ENCODE measurements around the gene TMEM167B. TPM values are rescaled to one million over a fixed set of nuclear protein-coding genes. Genes with fewer than 3 reads are reported as not detected.

TMEM167B gene
- total RNA-seq, 5 donors from 2014 or later (not counting 1 experiment from before 2014, with no cell fraction given) = 33.2 to 55.1 (median 37.1) TPM

- no peak for ATAC-seq (replicated peaks in 1 of 4)
- no peak for DNase-seq
- Mint-ChIP-seq H3K4me1 (peaks cover 5 to 13% (median 12%) of the 10 kb centered on the region in 3 donors), H3K27me3 (no peaks in the 10 kb centered on the region), H3K9me3 (no peaks in the 10 kb centered on the region), H3K4me3 (no peak overlapping the region), H3K36me3 (peaks cover 7% of the 10 kb centered on the region), H3K27ac (no peak overlapping the region)
- peaks cover 0 to 3% of the 10 kb centered on the region in 2 experiments for H3K4me1 ChIP-seq (ENCODE audit: control insufficient read depth in 1 of 2, extremely low read depth in 1 of 2, insufficient read depth in 2 of 2, low read length in 2 of 2)
- no peaks in the 10 kb centered on the region for H3K27me3 ChIP-seq (replicated peaks in 1 of 2; ENCODE audit: control insufficient read depth in 2 of 2, extremely low read depth in 1 of 2, insufficient read depth in 2 of 2, low read length in 1 of 2)
- no peak overlapping the region for H3K27ac ChIP-seq (ENCODE audit: low read length)
- H3K9me3 ChIP-seq = no peaks in the 10 kb centered on the region
- ChIA-PET CTCF (no interaction called here), POLR2A (no interaction called here)
- no peak overlapping the region for H3K4me3 ChIP-seq (ENCODE audit: control insufficient read depth in 1 of 2, extremely low read depth in 1 of 2, low read length in 1 of 2)
- no peaks in the 10 kb centered on the region for H3K36me3 ChIP-seq (ENCODE audit: control insufficient read depth in 2 of 2, extremely low read depth in 1 of 2, insufficient read depth in 1 of 2, low read length in 1 of 2)
Observed at GRCh38 chr1:109131800-109132199, 41.2 kb downstream of the TMEM167B start.

- Histone ChIP-seq H3K9me3 (no peaks in the 10 kb centered on the region), H3K36me3 (ENCODE audit: control insufficient read depth in 2 of 2, extremely low read depth in 1 of 2, insufficient read depth in 1 of 2, low read length in 1 of 2) (no peaks in the 10 kb centered on the region), H3K27me3 (replicated peaks in 1 of 2; ENCODE audit: control insufficient read depth in 2 of 2, extremely low read depth in 1 of 2, insufficient read depth in 2 of 2, low read length in 1 of 2) (no peaks in the 10 kb centered on the region), H3K4me1 (ENCODE audit: control insufficient read depth in 1 of 2, extremely low read depth in 1 of 2, insufficient read depth in 2 of 2, low read length in 2 of 2) (peaks cover 0 to 3% of the 10 kb centered on the region in 2 experiments), H3K27ac (ENCODE audit: low read length) (no peak overlapping the region), H3K4me3 (ENCODE audit: control insufficient read depth in 1 of 2, extremely low read depth in 1 of 2, low read length in 1 of 2) (no peak overlapping the region)
- CTCF ChIA-PET = interaction anchor here in 1 of 2 donors (0.7 kb wide), 1 partner anchor 75 kb away, joined by 3 read pairs; no protein-coding TSS in a partner anchor
- H3K36me3 Mint-ChIP-seq = peaks cover 7% of the 10 kb centered on the region
- no peak for DNase-seq
- no peaks in the 10 kb centered on the region for H3K27me3 Mint-ChIP-seq
- WGBS (ENCODE audit: insufficient coverage) = no CpG with 5 or more reads among the region's 4 CpGs
- no peak overlapping the region for H3K27ac Mint-ChIP-seq
- no peak overlapping the region for H3K4me3 Mint-ChIP-seq
- no peaks in the 10 kb centered on the region for H3K9me3 Mint-ChIP-seq
- H3K4me1 Mint-ChIP-seq = peaks cover 5 to 13% (median 12%) of the 10 kb centered on the region in 3 donors
- ATAC-seq (replicated peaks in 1 of 4) = no peak
- POLR2A ChIA-PET = no interaction called here
Observed at GRCh38 chr1:109133002-109133706, 42.6 kb downstream of the TMEM167B start.

- H3K27ac ChIP-seq (ENCODE audit: low read length) = no peak overlapping the region
- H3K4me1 Mint-ChIP-seq = peaks cover 5 to 13% (median 12%) of the 10 kb centered on the region in 3 donors
- no peaks in the 10 kb centered on the region for H3K27me3 ChIP-seq (replicated peaks in 1 of 2; ENCODE audit: control insufficient read depth in 2 of 2, extremely low read depth in 1 of 2, insufficient read depth in 2 of 2, low read length in 1 of 2)
- no peak overlapping the region for H3K4me3 ChIP-seq (ENCODE audit: control insufficient read depth in 1 of 2, extremely low read depth in 1 of 2, low read length in 1 of 2)
- H3K9me3 Mint-ChIP-seq = no peaks in the 10 kb centered on the region
- peaks cover 0 to 3% of the 10 kb centered on the region in 2 experiments for H3K4me1 ChIP-seq (ENCODE audit: control insufficient read depth in 1 of 2, extremely low read depth in 1 of 2, insufficient read depth in 2 of 2, low read length in 2 of 2)
- WGBS (ENCODE audit: insufficient coverage) = no CpG with 5 or more reads among the region's 2 CpGs
- peaks cover 7% of the 10 kb centered on the region for H3K36me3 Mint-ChIP-seq
- no peak overlapping the region for H3K27ac Mint-ChIP-seq
- POLR2A ChIA-PET = no interaction called here
- no peaks in the 10 kb centered on the region for H3K36me3 ChIP-seq (ENCODE audit: control insufficient read depth in 2 of 2, extremely low read depth in 1 of 2, insufficient read depth in 1 of 2, low read length in 1 of 2)
- DNase-seq (peak in 2 of 35 experiments; percentile 5 to 21), ATAC-seq (replicated peaks in 1 of 4) (no peak)
- H3K9me3 ChIP-seq = no peaks in the 10 kb centered on the region
- CTCF ChIA-PET = no interaction called here
- no peak overlapping the region for H3K4me3 Mint-ChIP-seq
- no peaks in the 10 kb centered on the region for H3K27me3 Mint-ChIP-seq
Observed at GRCh38 chr1:109133815-109134214, 43.3 kb downstream of the TMEM167B start.

- peaks cover 0 to 3% of the 10 kb centered on the region in 2 experiments for H3K4me1 ChIP-seq (ENCODE audit: control insufficient read depth in 1 of 2, extremely low read depth in 1 of 2, insufficient read depth in 2 of 2, low read length in 2 of 2)
- peak overlapping the region in 1 of 3 donors; percentile 54 for H3K4me3 Mint-ChIP-seq
- H3K4me3 ChIP-seq (ENCODE audit: control insufficient read depth in 1 of 2, extremely low read depth in 1 of 2, low read length in 1 of 2) = no peak overlapping the region
- CTCF ChIA-PET = no interaction called here
- H3K27ac Mint-ChIP-seq = no peak overlapping the region
- WGBS (ENCODE audit: insufficient coverage) = 44% methylated on average over 4 of the region's 7 CpGs
- no peaks in the 10 kb centered on the region for H3K9me3 ChIP-seq
- peak in 1 of 35 experiments; percentile 11 for DNase-seq
- H3K36me3 Mint-ChIP-seq = peaks cover 9% of the 10 kb centered on the region
- no peaks in the 10 kb centered on the region for H3K27me3 Mint-ChIP-seq
- no peak overlapping the region for H3K27ac ChIP-seq (ENCODE audit: low read length)
- POLR2A ChIA-PET = no interaction called here
- no peaks in the 10 kb centered on the region for H3K27me3 ChIP-seq (replicated peaks in 1 of 2; ENCODE audit: control insufficient read depth in 2 of 2, extremely low read depth in 1 of 2, insufficient read depth in 2 of 2, low read length in 1 of 2)
- peaks cover 5 to 13% (median 12%) of the 10 kb centered on the region in 3 donors for H3K4me1 Mint-ChIP-seq
- H3K9me3 Mint-ChIP-seq = no peaks in the 10 kb centered on the region
- ATAC-seq (replicated peaks in 1 of 4) = peak in 1 of 4 experiments; percentile 55
- H3K36me3 ChIP-seq (ENCODE audit: control insufficient read depth in 2 of 2, extremely low read depth in 1 of 2, insufficient read depth in 1 of 2, low read length in 1 of 2) = no peaks in the 10 kb centered on the region
Observed at GRCh38 chr1:109134423-109134822, 43.9 kb downstream of the TMEM167B start.

DNA sequence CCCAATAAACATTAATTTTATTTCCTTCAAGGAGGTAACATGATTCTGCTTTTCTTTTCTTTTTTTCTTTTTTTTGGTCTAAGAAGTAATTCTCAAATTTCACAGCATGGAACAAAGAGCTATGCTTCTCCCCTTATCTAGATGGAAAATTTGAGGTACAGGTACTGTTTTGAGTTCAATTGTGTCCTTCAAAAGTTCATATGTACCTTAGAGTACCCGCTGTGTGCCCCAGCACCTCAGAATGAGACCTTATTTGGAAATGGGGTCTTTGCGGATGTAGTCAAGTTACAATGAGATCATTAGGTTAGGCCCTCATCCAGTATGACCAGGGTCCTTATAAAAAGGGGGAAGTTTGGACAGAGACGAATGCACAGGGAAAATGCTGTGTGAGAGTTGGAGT lies 45.4 kb downstream of the TMEM167B start:
- Histone ChIP-seq H3K36me3 (ENCODE audit: control insufficient read depth in 2 of 2, extremely low read depth in 1 of 2, insufficient read depth in 1 of 2, low read length in 1 of 2) (no peaks in the 10 kb centered on the region), H3K27me3 (replicated peaks in 1 of 2; ENCODE audit: control insufficient read depth in 2 of 2, extremely low read depth in 1 of 2, insufficient read depth in 2 of 2, low read length in 1 of 2) (no peaks in the 10 kb centered on the region), H3K4me1 (ENCODE audit: control insufficient read depth in 1 of 2, extremely low read depth in 1 of 2, insufficient read depth in 2 of 2, low read length in 2 of 2) (peaks cover 0 to 3% of the 10 kb centered on the region in 2 experiments), H3K27ac (ENCODE audit: low read length) (no peak overlapping the region), H3K4me3 (ENCODE audit: control insufficient read depth in 1 of 2, extremely low read depth in 1 of 2, low read length in 1 of 2) (no peak overlapping the region), H3K9me3 (no peaks in the 10 kb centered on the region)
- Mint-ChIP-seq H3K27ac (no peak overlapping the region), H3K4me3 (no peak overlapping the region), H3K4me1 (peaks cover 5 to 13% (median 12%) of the 10 kb centered on the region in 3 donors), H3K36me3 (peaks cover 9% of the 10 kb centered on the region), H3K27me3 (no peaks in the 10 kb centered on the region), H3K9me3 (no peaks in the 10 kb centered on the region)
- 75% methylated on average over 3 of the region's 3 CpGs for WGBS (ENCODE audit: insufficient coverage)
- CTCF ChIA-PET = no interaction called here
- POLR2A ChIA-PET = no interaction called here
- ATAC-seq (replicated peaks in 1 of 4) (no peak), DNase-seq (no peak)

GRCh38 chr1:109136766-109137165 lies 46.2 kb downstream of the TMEM167B start:
- H3K27me3 ChIP-seq (replicated peaks in 1 of 2; ENCODE audit: control insufficient read depth in 2 of 2, extremely low read depth in 1 of 2, insufficient read depth in 2 of 2, low read length in 1 of 2) = no peaks in the 10 kb centered on the region
- no peaks in the 10 kb centered on the region for H3K36me3 ChIP-seq (ENCODE audit: control insufficient read depth in 2 of 2, extremely low read depth in 1 of 2, insufficient read depth in 1 of 2, low read length in 1 of 2)
- H3K9me3 ChIP-seq = no peaks in the 10 kb centered on the region
- no peaks in the 10 kb centered on the region for H3K27me3 Mint-ChIP-seq
- POLR2A ChIA-PET = no interaction called here
- H3K4me3 ChIP-seq (ENCODE audit: control insufficient read depth in 1 of 2, extremely low read depth in 1 of 2, low read length in 1 of 2) = no peak overlapping the region
- H3K36me3 Mint-ChIP-seq = peaks cover 7% of the 10 kb centered on the region
- no peak overlapping the region for H3K4me3 Mint-ChIP-seq
- H3K27ac ChIP-seq (ENCODE audit: low read length) = no peak overlapping the region
- peaks cover 5 to 13% (median 12%) of the 10 kb centered on the region in 3 donors for H3K4me1 Mint-ChIP-seq
- H3K27ac Mint-ChIP-seq = no peak overlapping the region
- H3K4me1 ChIP-seq (ENCODE audit: control insufficient read depth in 1 of 2, extremely low read depth in 1 of 2, insufficient read depth in 2 of 2, low read length in 2 of 2) = peaks cover 0 to 3% of the 10 kb centered on the region in 2 experiments
- no peak for DNase-seq
- CTCF ChIA-PET = no interaction called here
- 96% methylated on average over 5 of the region's 6 CpGs for WGBS (ENCODE audit: insufficient coverage)
- H3K9me3 Mint-ChIP-seq = no peaks in the 10 kb centered on the region
- ATAC-seq (replicated peaks in 1 of 4) = no peak
